GM18498 (cell line): ENCODE measurements around the gene PLLP.

Experiments
- ATAC-seq: cut with Tn5 transposase; IDR thresholded peaks from one replicate; pipeline ENCODE4 v1.9.1; 2021; ENCODE audit warnings: mild to moderate bottlenecking, moderate library complexity; ENCODE audit not compliant: unreplicated experiment

The PLLP gene

DNA sequence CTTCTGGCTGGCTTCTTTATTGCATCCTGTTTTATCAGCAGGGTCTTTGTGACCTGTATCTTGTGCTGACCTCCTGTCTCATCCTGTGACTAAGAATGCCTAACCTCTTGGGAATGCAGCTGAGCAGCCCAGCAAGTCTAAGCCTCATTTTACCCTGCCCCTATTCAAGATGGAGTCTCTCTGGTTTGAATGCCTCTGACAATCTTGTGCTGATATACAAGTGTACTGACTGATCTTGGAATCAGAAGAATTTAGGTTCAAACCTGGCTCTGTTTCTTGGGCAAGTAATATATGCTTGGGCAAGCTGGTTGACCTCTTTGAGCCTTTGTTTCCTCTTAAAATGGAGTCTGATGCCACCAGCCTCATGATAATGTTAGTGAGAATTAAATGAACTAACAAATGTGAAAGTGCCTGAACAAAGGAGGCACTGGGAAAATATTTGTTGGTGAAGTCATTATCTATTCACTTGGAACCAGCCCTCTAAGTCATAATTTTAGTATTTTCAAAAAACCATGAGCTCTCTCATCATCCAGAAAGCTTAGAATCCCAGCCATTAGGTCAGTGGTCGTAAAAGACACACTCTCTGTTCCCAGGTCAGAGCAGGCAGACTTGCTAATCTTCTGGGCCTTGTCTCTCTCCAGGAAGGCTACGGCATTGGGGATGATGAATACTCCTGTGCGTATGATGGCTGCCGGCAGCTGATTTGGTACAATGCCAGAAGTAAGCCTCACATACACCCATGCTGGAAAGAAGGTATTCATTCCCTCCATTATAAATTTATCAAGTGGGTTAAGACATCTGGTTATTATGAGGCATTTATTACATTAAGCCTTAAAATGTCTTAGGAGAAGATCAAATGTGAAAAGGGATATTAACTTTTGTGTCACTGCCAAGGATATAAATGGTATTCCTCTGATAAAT is 57.5 kb downstream of the PLLP start:
- ATAC-seq, result no peak

DNA sequence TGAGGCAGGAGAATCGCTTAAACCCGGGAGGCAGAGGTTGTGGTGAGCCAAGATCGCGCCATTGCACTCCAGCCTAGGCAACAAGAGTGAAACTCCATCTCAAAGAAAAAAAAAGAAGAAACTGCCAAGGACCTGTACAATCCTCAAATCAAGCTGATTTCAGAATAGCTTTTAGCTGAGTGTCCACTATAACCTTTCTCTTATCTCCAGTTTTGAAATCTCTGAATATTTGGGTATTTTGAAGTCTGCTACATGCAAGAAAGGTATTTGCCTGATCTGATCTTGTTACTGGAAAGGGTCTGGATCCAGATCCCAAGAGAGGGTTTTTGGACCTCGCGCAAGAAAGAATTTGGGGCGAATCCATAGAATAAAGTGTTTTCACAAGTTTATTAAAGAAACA is 58.5 kb downstream of the PLLP start:
- ATAC-seq, result no peak

DNA sequence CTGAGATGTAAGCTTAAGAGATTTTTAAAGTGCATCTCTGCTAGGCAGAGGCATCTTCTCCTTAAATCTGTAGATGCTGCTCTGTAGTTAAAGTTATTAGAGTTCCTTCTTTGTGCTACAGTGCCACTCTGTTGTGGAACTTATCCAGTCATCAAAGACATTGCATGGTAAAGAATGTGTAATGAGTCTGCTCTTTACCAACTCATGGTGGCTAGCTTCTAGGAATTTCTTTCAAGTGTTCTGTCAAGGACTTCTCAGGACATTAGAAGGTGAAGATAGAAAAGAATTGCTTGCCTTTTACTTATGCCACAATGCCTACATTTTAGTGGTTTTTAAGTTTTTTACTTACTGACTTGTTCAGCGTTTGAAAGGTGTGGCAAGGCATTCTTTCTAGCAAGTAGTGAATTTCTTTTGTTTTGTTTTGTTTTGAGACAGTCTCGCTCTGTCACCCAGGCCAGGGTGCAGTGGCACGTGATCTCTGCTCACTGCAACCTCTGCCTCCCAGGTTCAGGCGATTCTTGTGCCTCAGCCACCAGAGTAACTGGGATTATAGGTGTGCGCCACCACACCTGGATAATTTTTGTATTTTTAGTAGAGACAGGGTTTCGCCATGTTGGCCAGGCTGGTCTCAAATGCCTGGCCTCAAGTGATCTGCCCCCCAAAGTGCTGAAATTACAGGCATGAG is 59.7 kb downstream of the PLLP start:
- ATAC-seq, result no peak

GRCh38 chr16:57223057-57223456 is 61.4 kb downstream of the PLLP start:
- ATAC-seq, result no peak

DNA sequence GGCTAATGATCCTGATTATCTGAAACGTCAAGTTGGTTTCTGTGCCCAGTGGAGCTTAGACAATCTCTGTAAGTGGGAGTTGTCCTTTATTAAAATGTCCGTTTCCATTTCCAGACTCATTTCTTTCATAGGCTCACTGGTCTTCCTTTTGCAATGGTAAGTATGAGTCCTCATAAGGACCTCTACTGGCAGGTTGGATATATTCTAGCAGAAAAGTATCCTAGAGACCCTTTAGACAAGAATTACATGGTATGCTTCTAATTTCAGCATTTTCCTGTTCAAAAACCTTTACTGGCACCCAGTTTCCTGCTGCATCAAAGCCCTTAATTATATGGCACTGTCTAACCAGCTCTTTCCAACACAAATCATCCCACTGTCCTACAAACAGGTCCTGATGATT is 67.5 kb downstream of the PLLP start:
- no peak for ATAC-seq

DNA sequence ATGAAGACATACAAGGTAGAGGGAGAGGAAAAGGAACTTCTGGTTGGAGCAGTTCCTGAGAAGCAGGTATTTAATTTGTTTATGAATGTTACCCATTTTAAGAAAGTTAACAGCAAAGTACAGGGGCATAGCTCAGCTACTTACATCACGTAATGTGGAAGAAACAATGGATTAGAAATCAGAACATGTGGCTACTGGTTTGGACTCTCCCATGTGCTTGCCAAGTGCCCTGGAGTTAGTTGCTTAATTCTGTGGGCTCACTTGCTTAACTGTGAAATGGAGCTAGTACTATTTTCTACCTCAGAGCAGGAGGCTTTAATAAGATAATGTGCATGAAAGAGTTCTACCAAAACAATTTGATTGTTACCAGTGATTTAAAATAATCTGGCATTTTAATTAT is 71.0 kb downstream of the PLLP start:
- no peak for ATAC-seq

- no peak for ATAC-seq
These were observed 74.7 kb downstream of the PLLP start for GRCh38 chr16:57209780-57210179.

DNA sequence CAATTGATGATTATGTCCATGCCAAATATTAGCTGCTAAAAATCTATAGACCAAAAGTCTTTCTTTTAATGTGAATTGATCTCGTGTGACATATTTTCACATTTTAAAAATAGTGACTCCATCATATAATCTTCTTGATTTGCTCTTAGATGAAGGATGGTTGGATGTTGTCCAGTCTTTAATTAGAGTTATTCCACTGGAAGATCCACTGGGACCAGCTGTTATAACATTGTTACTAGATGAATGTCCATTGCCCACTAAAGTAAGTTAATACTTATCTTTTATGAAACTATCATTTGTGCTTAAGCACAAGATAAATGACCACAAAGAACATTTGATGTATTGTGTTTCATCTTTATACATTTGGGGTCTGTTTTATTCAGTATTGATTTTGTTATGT is 75.5 kb downstream of the PLLP start:
- no peak for ATAC-seq
